HEK293T (cell line): ENCODE measurements around the gene TESK2.

Experiments used
- BHLHE40 ChIP-seq: fragments of 450-650 bp; IDR thresholded peaks from 2 replicates; pipeline ENCODE4 v1.6.1; 2016; ENCODE audit warnings: mild to moderate bottlenecking, moderate library complexity, borderline replicate concordance
- ELF4 ChIP-seq: fragments of 450-650 bp; IDR thresholded peaks from 2 replicates; pipeline ENCODE4 v1.6.1; 2017; ENCODE audit warnings: antibody characterized with exemption
- FOXK2 ChIP-seq: fragments of 450-650 bp; IDR thresholded peaks from 2 replicates; pipeline ENCODE4 v1.6.1; 2016; ENCODE audit warnings: mild to moderate bottlenecking
- FOXM1 ChIP-seq: fragments of 450-650 bp; IDR thresholded peaks from 2 replicates; pipeline ENCODE4 v1.6.1; 2017; ENCODE audit warnings: mild to moderate bottlenecking, borderline replicate concordance
- L3MBTL2 ChIP-seq: fragments of 450-650 bp; conservative IDR thresholded peaks from 2 replicates; pipeline ENCODE4 v1.6.1; 2016; ENCODE audit warnings: mild to moderate bottlenecking
- LEF1 ChIP-seq: fragments of 450-650 bp; IDR thresholded peaks from 2 replicates; pipeline ENCODE4 v1.6.1; 2017; ENCODE audit warnings: mild to moderate bottlenecking, borderline replicate concordance
- NFRKB ChIP-seq: fragments of 450-650 bp; IDR thresholded peaks from 2 replicates; pipeline ENCODE4 v1.6.1; 2016; ENCODE audit warnings: mild to moderate bottlenecking, moderate library complexity
- SP1 ChIP-seq: fragments of 450-650 bp; IDR thresholded peaks from 2 replicates; pipeline ENCODE4 v1.6.1; 2017
- SUZ12 ChIP-seq: fragments of 450-650 bp; IDR thresholded peaks from 2 replicates; pipeline ENCODE4 v1.6.1; 2016; ENCODE audit warnings: mild to moderate bottlenecking
- TARDBP ChIP-seq: fragments of 450-650 bp; IDR thresholded peaks from 2 replicates; pipeline ENCODE4 v1.6.1; 2016
- ZNF384 ChIP-seq: fragments of 450-650 bp; IDR thresholded peaks from 2 replicates; pipeline ENCODE4 v1.6.1; 2016
- TF ChIP-seq, protein P1 (sequence below): fragments of 450-650 bp; IDR thresholded peaks from 2 replicates; pipeline ENCODE4 v1.6.1; 2016

DNA sequence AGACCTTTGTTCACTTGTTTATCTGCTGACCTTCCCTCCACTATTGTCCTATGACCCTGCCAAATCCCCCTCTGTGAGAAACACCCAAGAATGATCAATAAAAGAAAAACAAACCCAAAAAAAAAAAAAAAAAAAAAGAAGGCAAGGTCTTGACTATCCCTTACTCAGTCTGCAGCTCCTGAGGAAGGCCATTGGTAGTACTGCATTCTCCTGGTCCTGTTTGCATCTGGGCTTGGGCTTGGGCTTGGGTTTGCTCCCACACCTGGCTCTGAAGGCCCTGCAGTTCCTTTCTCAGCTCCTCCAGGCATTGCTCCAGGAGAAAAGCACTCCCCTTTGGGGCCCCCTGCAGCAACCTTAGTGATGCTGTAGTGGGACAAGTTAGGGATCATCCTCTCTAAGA is 7.3 kb upstream of the TESK2 start:
- TF ChIP-seq FOXM1 (no peak), SUZ12 (no peak), LEF1 (no peak), ZNF384 (no peak), ELF4 (no peak), TARDBP (no peak), L3MBTL2 (no peak), BHLHE40 (no peak), SP1 (no peak), NFRKB (no peak), FOXK2 (no peak)
- TF ChIP-seq, protein P1, sequence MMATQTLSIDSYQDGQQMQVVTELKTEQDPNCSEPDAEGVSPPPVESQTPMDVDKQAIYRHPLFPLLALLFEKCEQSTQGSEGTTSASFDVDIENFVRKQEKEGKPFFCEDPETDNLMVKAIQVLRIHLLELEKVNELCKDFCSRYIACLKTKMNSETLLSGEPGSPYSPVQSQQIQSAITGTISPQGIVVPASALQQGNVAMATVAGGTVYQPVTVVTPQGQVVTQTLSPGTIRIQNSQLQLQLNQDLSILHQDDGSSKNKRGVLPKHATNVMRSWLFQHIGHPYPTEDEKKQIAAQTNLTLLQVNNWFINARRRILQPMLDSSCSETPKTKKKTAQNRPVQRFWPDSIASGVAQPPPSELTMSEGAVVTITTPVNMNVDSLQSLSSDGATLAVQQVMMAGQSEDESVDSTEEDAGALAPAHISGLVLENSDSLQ = no peak
